Astrocyte (in vitro differentiated cells and primary cell): ENCODE results near the gene DAB2. TPM values are rescaled to one million over a fixed set of nuclear protein-coding genes. Genes with fewer than 3 reads are reported as not detected.
A peak's percentile ranks its signal among the peaks of the same experiment; 100 is the strongest.

Source experiments
- DNase-seq: peaks from one replicate; pipeline ENCODE4 v3.0.0-alpha.2; 2010; ENCODE audit warnings: low read depth
- FAIRE-seq: peaks from 2 replicates; lab custom pipeline; 2011; peaks lifted over from hg19 to GRCh38; lab: Jason Lieb, UNC
- H2AFZ ChIP-seq: 2 replicates; pipeline ENCODE4 v1.6.0; 2012; ENCODE audit warnings: low read depth, low read length, inconsistent platforms
- H3K27ac ChIP-seq: 2 replicates; pipeline ENCODE4 v1.5.1; 2011; ENCODE audit warnings: low read depth, low read length, inconsistent platforms
- H3K27me3 ChIP-seq: 2 replicates; pipeline ENCODE4 v1.6.0; 2011; ENCODE audit warnings: low read length, inconsistent platforms; ENCODE audit not compliant: insufficient read depth
- H3K36me3 ChIP-seq: 2 replicates; pipeline ENCODE4 v1.5.1; 2011; ENCODE audit warnings: low read length, inconsistent platforms; ENCODE audit not compliant: insufficient read depth
- H3K4me1 ChIP-seq: 2 replicates; pipeline ENCODE4 v1.5.1; 2011; ENCODE audit warnings: low read length, inconsistent platforms; ENCODE audit not compliant: insufficient read depth
- H3K4me2 ChIP-seq: 2 replicates; pipeline ENCODE4 v1.6.0; 2012; ENCODE audit warnings: low read length, inconsistent platforms
- H3K4me3 ChIP-seq: 2 replicates; pipeline ENCODE4 v1.5.1; 2011; ENCODE audit warnings: low read depth, mild to moderate bottlenecking, low read length, inconsistent platforms; ENCODE audit not compliant: insufficient read depth
- H3K79me2 ChIP-seq: 2 replicates; pipeline ENCODE4 v1.6.0; 2012; ENCODE audit warnings: mild to moderate bottlenecking, low read length, inconsistent platforms; ENCODE audit not compliant: insufficient read depth
- H3K9ac ChIP-seq: 2 replicates; pipeline ENCODE4 v1.6.0; 2012; ENCODE audit warnings: mild to moderate bottlenecking, low read length, inconsistent platforms
- H3K9me3 ChIP-seq: 2 replicates; pipeline ENCODE4 v1.5.1; 2012; ENCODE audit warnings: low read depth, mild to moderate bottlenecking, low read length, inconsistent platforms; ENCODE audit not compliant: insufficient read depth
- H4K20me1 ChIP-seq: 2 replicates; pipeline ENCODE4 v1.6.0; 2012; ENCODE audit warnings: low read length, inconsistent platforms; ENCODE audit not compliant: insufficient read depth
- H3K27ac Mint-ChIP-seq: one replicate; pipeline ENCODE4 v1.8.0; 2021; ENCODE audit warnings: mild to moderate bottlenecking, mixed read lengths; ENCODE audit not compliant: unreplicated experiment
- H3K27me3 Mint-ChIP-seq: one replicate; pipeline ENCODE4 v1.8.0; 2021; ENCODE audit warnings: low read depth, mixed read lengths; ENCODE audit not compliant: unreplicated experiment
- H3K36me3 Mint-ChIP-seq: one replicate; pipeline ENCODE4 v1.8.0; 2021; ENCODE audit warnings: low read depth, mixed read lengths; ENCODE audit not compliant: unreplicated experiment
- H3K4me1 Mint-ChIP-seq: one replicate; pipeline ENCODE4 v1.8.0; 2021; ENCODE audit warnings: low read depth, mixed read lengths; ENCODE audit not compliant: unreplicated experiment
- H3K4me3 Mint-ChIP-seq: one replicate; pipeline ENCODE4 v1.8.0; 2021; ENCODE audit warnings: mild to moderate bottlenecking, moderate library complexity, mixed read lengths; ENCODE audit not compliant: unreplicated experiment
- H3K9me3 Mint-ChIP-seq: one replicate; pipeline ENCODE4 v1.8.0; 2021; ENCODE audit warnings: mild to moderate bottlenecking, mixed read lengths; ENCODE audit not compliant: unreplicated experiment
- EZH2 ChIP-seq: IDR thresholded peaks from 2 replicates; pipeline ENCODE4 v1.6.1; 2012; ENCODE audit warnings: mild to moderate bottlenecking, low read length, inconsistent platforms; ENCODE audit not compliant: insufficient read depth
- total RNA-seq: library from RNA; stranded (reverse); gene quantifications from 2 replicates; pipeline ENCODE4 v1.2.1, GENCODE V29; 2021
- TF ChIP-seq, protein P1 (sequence below): IDR thresholded peaks from 2 replicates; pipeline ENCODE4 v1.5.1; 2011; ENCODE audit warnings: low read depth, mild to moderate bottlenecking, inconsistent platforms, low read length, moderate library complexity; ENCODE audit not compliant: insufficient read depth

The DAB2 gene
- total RNA-seq, 1 donor from 2014 or later: 84.5 TPM

- FAIRE-seq: no peak
- peaks cover 100% of the 10 kb centered on the region for H3K79me2 ChIP-seq
Measured at GRCh38 chr5:39417979-39418378, 6.8 kb downstream of the DAB2 start.

DNA sequence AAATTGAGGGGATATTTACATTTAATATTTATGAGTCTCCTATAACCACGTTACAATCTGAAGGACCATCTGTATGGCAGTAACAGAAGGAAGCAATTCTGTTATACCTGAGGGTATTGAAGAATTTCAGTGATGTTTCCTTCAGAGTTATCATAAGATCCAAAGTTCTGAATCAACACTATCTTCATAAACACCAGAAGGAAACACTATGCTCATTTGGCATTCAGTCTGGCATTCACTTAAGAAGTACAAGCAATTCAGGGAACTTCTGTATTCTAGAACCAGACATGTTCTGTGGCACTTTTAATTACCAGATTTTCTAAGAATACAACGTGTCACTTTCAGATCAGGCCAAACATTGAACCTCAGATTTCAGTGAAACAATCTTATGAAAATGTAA lies 9.6 kb downstream of the DAB2 start:
- H3K27ac Mint-ChIP-seq: no peak overlapping the region
- Histone ChIP-seq H3K4me3 (no peak overlapping the region), H3K27me3 (no peaks in the 10 kb centered on the region), H3K79me2 (peaks cover 100% of the 10 kb centered on the region), H3K4me2 (peak overlapping the region; percentile 1), H2AFZ (no peak overlapping the region), H4K20me1 (peaks cover 80% of the 10 kb centered on the region), H3K27ac (no peak overlapping the region), H3K9ac (no peak overlapping the region), H3K4me1 (peaks cover 12% of the 10 kb centered on the region), H3K36me3 (peaks cover 13% of the 10 kb centered on the region), H3K9me3 (no peaks in the 10 kb centered on the region)
- H3K36me3 Mint-ChIP-seq: peaks cover 7% of the 10 kb centered on the region
- no peaks in the 10 kb centered on the region for H3K9me3 Mint-ChIP-seq
- no peak overlapping the region for H3K4me3 Mint-ChIP-seq
- DNase-seq: peak; percentile 37
- H3K27me3 Mint-ChIP-seq: no peaks in the 10 kb centered on the region
- FAIRE-seq: no peak
- H3K4me1 Mint-ChIP-seq: peaks cover 16% of the 10 kb centered on the region
- TF ChIP-seq, protein P1, sequence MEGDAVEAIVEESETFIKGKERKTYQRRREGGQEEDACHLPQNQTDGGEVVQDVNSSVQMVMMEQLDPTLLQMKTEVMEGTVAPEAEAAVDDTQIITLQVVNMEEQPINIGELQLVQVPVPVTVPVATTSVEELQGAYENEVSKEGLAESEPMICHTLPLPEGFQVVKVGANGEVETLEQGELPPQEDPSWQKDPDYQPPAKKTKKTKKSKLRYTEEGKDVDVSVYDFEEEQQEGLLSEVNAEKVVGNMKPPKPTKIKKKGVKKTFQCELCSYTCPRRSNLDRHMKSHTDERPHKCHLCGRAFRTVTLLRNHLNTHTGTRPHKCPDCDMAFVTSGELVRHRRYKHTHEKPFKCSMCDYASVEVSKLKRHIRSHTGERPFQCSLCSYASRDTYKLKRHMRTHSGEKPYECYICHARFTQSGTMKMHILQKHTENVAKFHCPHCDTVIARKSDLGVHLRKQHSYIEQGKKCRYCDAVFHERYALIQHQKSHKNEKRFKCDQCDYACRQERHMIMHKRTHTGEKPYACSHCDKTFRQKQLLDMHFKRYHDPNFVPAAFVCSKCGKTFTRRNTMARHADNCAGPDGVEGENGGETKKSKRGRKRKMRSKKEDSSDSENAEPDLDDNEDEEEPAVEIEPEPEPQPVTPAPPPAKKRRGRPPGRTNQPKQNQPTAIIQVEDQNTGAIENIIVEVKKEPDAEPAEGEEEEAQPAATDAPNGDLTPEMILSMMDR: no peak
- TF ChIP-seq EZH2: no peak

More at GRCh38 chr5:39417979-39418378, 6.8 kb downstream of the DAB2 start:
- H3K4me2 ChIP-seq: no peak overlapping the region
- Mint-ChIP-seq H3K27me3 (no peaks in the 10 kb centered on the region), H3K9me3 (no peaks in the 10 kb centered on the region), H3K27ac (no peak overlapping the region), H3K4me3 (no peak overlapping the region), H3K4me1 (peaks cover 25% of the 10 kb centered on the region), H3K36me3 (peaks cover 11% of the 10 kb centered on the region)
- peaks cover 19% of the 10 kb centered on the region for H3K4me1 ChIP-seq
- H4K20me1 ChIP-seq: peaks cover 85% of the 10 kb centered on the region
- H3K27me3 ChIP-seq: no peaks in the 10 kb centered on the region
- H3K4me3 ChIP-seq: no peak overlapping the region
- H3K27ac ChIP-seq: no peak overlapping the region
- H3K9me3 ChIP-seq: no peaks in the 10 kb centered on the region
- peaks cover 11% of the 10 kb centered on the region for H3K36me3 ChIP-seq
- no peak overlapping the region for H3K9ac ChIP-seq
- H2AFZ ChIP-seq: no peak overlapping the region
- DNase-seq: no peak
- TF ChIP-seq EZH2: no peak
- TF ChIP-seq, protein P1: no peak

DNA sequence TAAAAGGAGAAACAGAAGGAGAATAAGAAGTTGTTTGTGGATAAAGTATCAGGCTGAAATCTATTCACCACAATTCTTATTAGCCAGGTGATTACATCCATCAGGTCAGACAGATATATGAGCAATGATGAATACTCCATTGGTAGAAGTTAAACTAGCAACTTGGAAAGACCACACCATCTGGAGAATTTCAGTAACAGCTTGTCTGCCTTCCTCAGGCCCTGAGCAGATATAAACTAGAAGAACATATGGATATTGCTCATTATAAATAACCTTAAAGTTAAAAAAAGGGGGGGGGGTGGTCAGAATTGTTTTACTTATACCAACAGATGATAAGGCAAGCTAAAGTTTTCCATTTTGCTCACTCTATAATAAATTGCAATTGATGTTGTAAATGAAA lies 10.4 kb downstream of the DAB2 start:
- peaks cover 12% of the 10 kb centered on the region for H3K4me1 ChIP-seq
- H3K9ac ChIP-seq: no peak overlapping the region
- peaks cover 18% of the 10 kb centered on the region for H3K4me1 Mint-ChIP-seq
- peaks cover 13% of the 10 kb centered on the region for H3K36me3 ChIP-seq
- no peak overlapping the region for H2AFZ ChIP-seq
- no peaks in the 10 kb centered on the region for H3K9me3 ChIP-seq
- no peak overlapping the region for H3K27ac ChIP-seq
- no peak overlapping the region for H3K4me3 ChIP-seq
- H3K27me3 Mint-ChIP-seq: no peaks in the 10 kb centered on the region
- peaks cover 79% of the 10 kb centered on the region for H4K20me1 ChIP-seq
- no peak overlapping the region for H3K4me2 ChIP-seq
- FAIRE-seq (no peak), DNase-seq (no peak)
- no peak overlapping the region for H3K27ac Mint-ChIP-seq
- no peak overlapping the region for H3K4me3 Mint-ChIP-seq
- H3K27me3 ChIP-seq: no peaks in the 10 kb centered on the region
- H3K9me3 Mint-ChIP-seq: no peaks in the 10 kb centered on the region
- peaks cover 7% of the 10 kb centered on the region for H3K36me3 Mint-ChIP-seq
- peaks cover 100% of the 10 kb centered on the region for H3K79me2 ChIP-seq
- no peak for TF ChIP-seq EZH2
- TF ChIP-seq, protein P1: no peak
